Neural cell (in vitro differentiated cells): ENCODE data around the gene SLC25A21. TPM values are rescaled to one million over a fixed set of nuclear protein-coding genes. Genes with fewer than 3 reads are reported as not detected.

ENCODE experiments used
- H2AFZ ChIP-seq: fragments of 200-600, 300-800 bp; sonication (generic), shearing (Covaris generic); 2 replicates; pipeline ENCODE4 v1.6.0; 2014; ENCODE audit warnings: low read depth, mild to moderate bottlenecking, antibody characterized with exemption, low read length, moderate library complexity
- H3F3A ChIP-seq: fragments of 200-600 bp; shearing (Covaris generic); 2 replicates; pipeline ENCODE4 v1.6.1; 2016; ENCODE audit warnings: mild to moderate bottlenecking, moderate library complexity, mixed read lengths, antibody characterized with exemption, low read length; ENCODE audit not compliant: insufficient read depth, poor library complexity, severe bottlenecking
- H3K27ac ChIP-seq: fragments of 200-600, 300-800 bp; sonication (generic), shearing (Covaris generic); 2 replicates; pipeline ENCODE4 v1.5.1; 2014; ENCODE audit warnings: mild to moderate bottlenecking, low read length, moderate library complexity
- H3K27me3 ChIP-seq: fragments of 300-800, 200-600 bp; sonication (generic), shearing (Covaris generic); 2 replicates; pipeline ENCODE4 v1.6.0; 2014; ENCODE audit warnings: mild to moderate bottlenecking, low read depth, low read length, moderate library complexity; ENCODE audit not compliant: insufficient read depth
- H3K36me3 ChIP-seq: fragments of 300-800, 200-600 bp; sonication (generic), shearing (Covaris generic); 2 replicates; pipeline ENCODE4 v1.5.1; 2014; ENCODE audit warnings: mild to moderate bottlenecking, antibody characterized with exemption, low read length, moderate library complexity; ENCODE audit not compliant: insufficient read depth
- H3K4me2 ChIP-seq: fragments of 300-800, 200-600 bp; sonication (generic), shearing (Covaris generic); 2 replicates; pipeline ENCODE4 v1.6.0; 2014; ENCODE audit warnings: mild to moderate bottlenecking, low read length
- H3K4me3 ChIP-seq: fragments of 300-800, 200-600 bp; sonication (generic), shearing (Covaris generic); 2 replicates; pipeline ENCODE4 v1.5.1; 2014; ENCODE audit warnings: mild to moderate bottlenecking, low read length, moderate library complexity
- H3K79me2 ChIP-seq: fragments of 200-600 bp; shearing (Covaris generic); replicated peaks from 2 replicates; pipeline ENCODE4 v1.6.0; 2014; ENCODE audit warnings: mild to moderate bottlenecking, low read length, moderate library complexity; ENCODE audit not compliant: insufficient read depth
- H3K9ac ChIP-seq: fragments of 300-800, 200-600 bp; sonication (generic), shearing (Covaris generic); 2 replicates; pipeline ENCODE4 v1.6.1; 2016; ENCODE audit warnings: mild to moderate bottlenecking, low read length, mixed read lengths
- H3K9me2 ChIP-seq: fragments of 200-600 bp; shearing (Covaris generic); 2 replicates; pipeline ENCODE4 v1.6.1; 2016; ENCODE audit warnings: mild to moderate bottlenecking, low read length, mixed read lengths; ENCODE audit not compliant: insufficient read depth
- H3K9me3 ChIP-seq: fragments of 200-600, 300-800 bp; sonication (generic), shearing (Covaris generic); 2 replicates; pipeline ENCODE4 v1.6.1; 2016; ENCODE audit warnings: mild to moderate bottlenecking, mixed run types, low read length, moderate library complexity, mixed read lengths
- H4K20me1 ChIP-seq: fragments of 200-600 bp; shearing (Covaris generic); 2 replicates; pipeline ENCODE4 v1.6.1; 2016; ENCODE audit warnings: mild to moderate bottlenecking, mixed run types; ENCODE audit not compliant: insufficient read depth
- EP300 ChIP-seq: fragments of 450-650 bp; conservative IDR thresholded peaks from 2 replicates; pipeline ENCODE4 v1.6.1; 2014; ENCODE audit warnings: antibody characterized with exemption, mild to moderate bottlenecking, moderate library complexity; ENCODE audit not compliant: poor library complexity, severe bottlenecking
- EZH2 ChIP-seq: fragments of 200-600, 300-800 bp; shearing (Covaris generic), sonication (generic); IDR thresholded peaks from 2 replicates; pipeline ENCODE4 v1.6.1; 2014; ENCODE audit warnings: antibody characterized with exemption, low read length, borderline replicate concordance, mild to moderate bottlenecking; ENCODE audit not compliant: insufficient read depth, poor library complexity, severe bottlenecking
- MXI1 ChIP-seq: fragments of 450-650 bp; conservative IDR thresholded peaks from 2 replicates; pipeline ENCODE4 v1.6.1; 2014; ENCODE audit warnings: antibody characterized with exemption, mild to moderate bottlenecking; ENCODE audit not compliant: poor library complexity, severe bottlenecking
- POLR2AphosphoS5 ChIP-seq: IDR thresholded peaks from 2 replicates; pipeline ENCODE4 v1.6.1; 2012
- RAD21 ChIP-seq: fragments of 450-650 bp; conservative IDR thresholded peaks from 2 replicates; pipeline ENCODE4 v1.6.1; 2014; ENCODE audit warnings: antibody characterized with exemption, mild to moderate bottlenecking, moderate library complexity
- SMC3 ChIP-seq: fragments of 450-650 bp; conservative IDR thresholded peaks from 2 replicates; pipeline ENCODE4 v1.6.1; 2014; ENCODE audit warnings: antibody characterized with exemption, mild to moderate bottlenecking, moderate library complexity; ENCODE audit not compliant: poor library complexity
- TAF1 ChIP-seq: IDR thresholded peaks from 2 replicates; pipeline ENCODE4 v1.6.1; 2012; ENCODE audit warnings: low read depth
- polyA plus RNA-seq: library from polyadenylated mRNA; depleted of rRNA; stranded (reverse); fragments of >200 nt; gene quantifications from 2 replicates; pipeline ENCODE4 v1.2.3, GENCODE V29; 2014
- TF ChIP-seq, protein P1 (sequence below): IDR thresholded peaks from 2 replicates; pipeline ENCODE4 v1.6.1; 2012; ENCODE audit warnings: borderline replicate concordance
- TF ChIP-seq, protein P2 (sequence below): fragments of 450-650 bp; IDR thresholded peaks from 2 replicates; pipeline ENCODE4 v1.5.1; 2014; ENCODE audit warnings: antibody characterized with exemption, mild to moderate bottlenecking, moderate library complexity; ENCODE audit not compliant: poor library complexity, severe bottlenecking

SLC25A21 gene
- polyA plus RNA-seq, 1 donor from 2014 or later, result 0.35 TPM

DNA sequence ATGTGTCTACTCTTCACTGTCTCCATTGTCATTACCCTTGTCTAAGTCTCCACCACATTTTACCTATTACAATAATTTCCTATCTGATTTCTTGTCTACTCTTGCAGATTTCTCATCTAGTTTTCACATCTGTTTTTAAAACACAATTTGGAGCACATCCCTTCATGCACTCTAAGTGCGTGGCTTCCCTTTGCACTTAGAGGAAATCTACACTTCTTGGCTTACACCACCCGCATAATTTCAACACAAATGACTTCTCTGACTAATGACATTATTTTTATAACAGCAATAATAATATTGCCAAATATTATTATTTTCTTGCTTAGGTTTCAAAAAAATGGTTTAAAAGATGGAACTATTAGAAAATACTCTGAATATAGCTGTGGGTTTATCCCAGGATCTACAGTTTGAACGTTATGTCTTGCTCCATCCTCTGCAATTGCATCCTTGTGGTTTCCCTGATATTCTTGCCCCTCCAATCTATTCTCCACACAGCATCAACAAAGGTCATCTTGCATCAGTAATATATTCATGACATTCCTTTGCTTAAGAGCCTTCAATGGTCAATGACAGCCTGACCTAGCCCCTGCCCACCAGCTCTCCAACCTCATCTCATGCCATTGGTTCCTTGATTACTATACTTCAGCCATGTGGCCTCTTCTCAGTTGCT lies 153.7 kb downstream of the SLC25A21 start:
- no peak overlapping the region for H2AFZ ChIP-seq
- no peaks in the 10 kb centered on the region for H3K9me3 ChIP-seq
- no peaks in the 10 kb centered on the region for H3K27me3 ChIP-seq
- no peaks in the 10 kb centered on the region for H3K9me2 ChIP-seq
- no peaks in the 10 kb centered on the region for H3F3A ChIP-seq
- no peak overlapping the region for H3K4me2 ChIP-seq
- H3K79me2 ChIP-seq, result no peaks in the 10 kb centered on the region
- no peaks in the 10 kb centered on the region for H3K36me3 ChIP-seq
- no peak overlapping the region for H3K4me3 ChIP-seq
- H3K27ac ChIP-seq, result no peak overlapping the region
- no peaks in the 10 kb centered on the region for H4K20me1 ChIP-seq
- H3K9ac ChIP-seq, result no peak overlapping the region
- TF ChIP-seq POLR2AphosphoS5, result no peak
- no peak for TF ChIP-seq TAF1
- TF ChIP-seq MXI1, result no peak
- TF ChIP-seq EP300, result no peak
- TF ChIP-seq, protein P1, sequence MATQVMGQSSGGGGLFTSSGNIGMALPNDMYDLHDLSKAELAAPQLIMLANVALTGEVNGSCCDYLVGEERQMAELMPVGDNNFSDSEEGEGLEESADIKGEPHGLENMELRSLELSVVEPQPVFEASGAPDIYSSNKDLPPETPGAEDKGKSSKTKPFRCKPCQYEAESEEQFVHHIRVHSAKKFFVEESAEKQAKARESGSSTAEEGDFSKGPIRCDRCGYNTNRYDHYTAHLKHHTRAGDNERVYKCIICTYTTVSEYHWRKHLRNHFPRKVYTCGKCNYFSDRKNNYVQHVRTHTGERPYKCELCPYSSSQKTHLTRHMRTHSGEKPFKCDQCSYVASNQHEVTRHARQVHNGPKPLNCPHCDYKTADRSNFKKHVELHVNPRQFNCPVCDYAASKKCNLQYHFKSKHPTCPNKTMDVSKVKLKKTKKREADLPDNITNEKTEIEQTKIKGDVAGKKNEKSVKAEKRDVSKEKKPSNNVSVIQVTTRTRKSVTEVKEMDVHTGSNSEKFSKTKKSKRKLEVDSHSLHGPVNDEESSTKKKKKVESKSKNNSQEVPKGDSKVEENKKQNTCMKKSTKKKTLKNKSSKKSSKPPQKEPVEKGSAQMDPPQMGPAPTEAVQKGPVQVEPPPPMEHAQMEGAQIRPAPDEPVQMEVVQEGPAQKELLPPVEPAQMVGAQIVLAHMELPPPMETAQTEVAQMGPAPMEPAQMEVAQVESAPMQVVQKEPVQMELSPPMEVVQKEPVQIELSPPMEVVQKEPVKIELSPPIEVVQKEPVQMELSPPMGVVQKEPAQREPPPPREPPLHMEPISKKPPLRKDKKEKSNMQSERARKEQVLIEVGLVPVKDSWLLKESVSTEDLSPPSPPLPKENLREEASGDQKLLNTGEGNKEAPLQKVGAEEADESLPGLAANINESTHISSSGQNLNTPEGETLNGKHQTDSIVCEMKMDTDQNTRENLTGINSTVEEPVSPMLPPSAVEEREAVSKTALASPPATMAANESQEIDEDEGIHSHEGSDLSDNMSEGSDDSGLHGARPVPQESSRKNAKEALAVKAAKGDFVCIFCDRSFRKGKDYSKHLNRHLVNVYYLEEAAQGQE, result no peak
- TF ChIP-seq, protein P2, sequence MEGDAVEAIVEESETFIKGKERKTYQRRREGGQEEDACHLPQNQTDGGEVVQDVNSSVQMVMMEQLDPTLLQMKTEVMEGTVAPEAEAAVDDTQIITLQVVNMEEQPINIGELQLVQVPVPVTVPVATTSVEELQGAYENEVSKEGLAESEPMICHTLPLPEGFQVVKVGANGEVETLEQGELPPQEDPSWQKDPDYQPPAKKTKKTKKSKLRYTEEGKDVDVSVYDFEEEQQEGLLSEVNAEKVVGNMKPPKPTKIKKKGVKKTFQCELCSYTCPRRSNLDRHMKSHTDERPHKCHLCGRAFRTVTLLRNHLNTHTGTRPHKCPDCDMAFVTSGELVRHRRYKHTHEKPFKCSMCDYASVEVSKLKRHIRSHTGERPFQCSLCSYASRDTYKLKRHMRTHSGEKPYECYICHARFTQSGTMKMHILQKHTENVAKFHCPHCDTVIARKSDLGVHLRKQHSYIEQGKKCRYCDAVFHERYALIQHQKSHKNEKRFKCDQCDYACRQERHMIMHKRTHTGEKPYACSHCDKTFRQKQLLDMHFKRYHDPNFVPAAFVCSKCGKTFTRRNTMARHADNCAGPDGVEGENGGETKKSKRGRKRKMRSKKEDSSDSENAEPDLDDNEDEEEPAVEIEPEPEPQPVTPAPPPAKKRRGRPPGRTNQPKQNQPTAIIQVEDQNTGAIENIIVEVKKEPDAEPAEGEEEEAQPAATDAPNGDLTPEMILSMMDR, result no peak

DNA sequence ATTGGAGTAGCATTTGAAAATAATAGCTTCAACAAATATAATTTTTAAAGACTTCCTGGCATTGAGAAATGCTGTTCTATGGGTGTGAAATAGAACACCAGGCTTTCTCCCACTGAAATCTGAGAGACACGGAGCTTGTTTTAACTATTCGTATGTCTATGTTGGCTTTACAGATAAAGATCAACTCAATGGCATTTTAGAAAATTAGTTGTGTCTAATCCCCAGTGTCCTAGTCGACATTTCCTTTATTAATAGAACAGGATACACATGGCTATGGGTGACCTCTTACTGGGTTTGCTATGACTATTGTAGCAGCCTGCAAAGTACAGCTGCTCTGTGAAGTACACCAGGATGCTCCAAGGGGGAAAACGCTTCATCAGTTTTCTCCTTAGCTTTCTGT lies 159.3 kb downstream of the SLC25A21 start:
- TF ChIP-seq TAF1 (no peak), EP300 (no peak), MXI1 (no peak), POLR2AphosphoS5 (no peak), RAD21 (no peak), SMC3 (no peak), EZH2 (no peak)
- TF ChIP-seq, protein P2, result no peak
- TF ChIP-seq, protein P1, result no peak
- Histone ChIP-seq H4K20me1 (no peaks in the 10 kb centered on the region), H3K9ac (no peak overlapping the region), H3K27me3 (no peaks in the 10 kb centered on the region), H3K4me2 (no peak overlapping the region), H3K36me3 (no peaks in the 10 kb centered on the region), H3K4me3 (no peak overlapping the region), H2AFZ (no peak overlapping the region), H3K27ac (no peak overlapping the region), H3F3A (no peaks in the 10 kb centered on the region), H3K79me2 (no peaks in the 10 kb centered on the region), H3K9me3 (no peaks in the 10 kb centered on the region), H3K9me2 (no peaks in the 10 kb centered on the region)
